ENCODE measurements around the gene TEKT1. TPM values are rescaled to one million over a fixed set of nuclear protein-coding genes. Genes with fewer than 3 reads are reported as not detected.
"Not testable (repeated sequence)": the region's sequence is repeated elsewhere in the genome, so short reads cannot be mapped to it uniquely, and the experiment has no call there.

The TEKT1 gene
- total RNA-seq, 1 donor, result not detected

DNA sequence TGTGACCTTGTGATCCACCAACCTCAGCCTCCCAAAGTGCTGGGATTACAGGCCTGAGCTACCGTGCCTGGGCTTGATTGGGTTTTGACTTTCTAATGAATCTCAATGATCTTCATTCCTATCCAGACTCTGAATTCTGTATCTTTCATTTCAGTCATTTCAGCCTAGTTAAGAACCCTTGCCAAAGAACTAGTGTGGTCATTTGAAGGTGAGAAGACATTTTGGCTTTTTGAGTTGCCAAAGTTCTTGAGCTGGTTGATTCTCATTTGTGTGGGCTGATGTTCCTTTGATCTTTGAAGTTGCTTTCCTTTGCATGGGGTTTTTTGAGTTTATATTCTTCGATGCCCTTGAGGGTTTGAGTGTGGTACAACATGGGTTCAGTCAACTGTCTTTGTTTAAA lies 30.6 kb upstream of the TEKT1 start:
- no peak for DNase-seq (ENCODE audit: low read depth)
- no peak overlapping the region for H3K4me3 ChIP-seq (ENCODE audit: low read depth, low read length)
- TF ChIP-seq, protein P1, sequence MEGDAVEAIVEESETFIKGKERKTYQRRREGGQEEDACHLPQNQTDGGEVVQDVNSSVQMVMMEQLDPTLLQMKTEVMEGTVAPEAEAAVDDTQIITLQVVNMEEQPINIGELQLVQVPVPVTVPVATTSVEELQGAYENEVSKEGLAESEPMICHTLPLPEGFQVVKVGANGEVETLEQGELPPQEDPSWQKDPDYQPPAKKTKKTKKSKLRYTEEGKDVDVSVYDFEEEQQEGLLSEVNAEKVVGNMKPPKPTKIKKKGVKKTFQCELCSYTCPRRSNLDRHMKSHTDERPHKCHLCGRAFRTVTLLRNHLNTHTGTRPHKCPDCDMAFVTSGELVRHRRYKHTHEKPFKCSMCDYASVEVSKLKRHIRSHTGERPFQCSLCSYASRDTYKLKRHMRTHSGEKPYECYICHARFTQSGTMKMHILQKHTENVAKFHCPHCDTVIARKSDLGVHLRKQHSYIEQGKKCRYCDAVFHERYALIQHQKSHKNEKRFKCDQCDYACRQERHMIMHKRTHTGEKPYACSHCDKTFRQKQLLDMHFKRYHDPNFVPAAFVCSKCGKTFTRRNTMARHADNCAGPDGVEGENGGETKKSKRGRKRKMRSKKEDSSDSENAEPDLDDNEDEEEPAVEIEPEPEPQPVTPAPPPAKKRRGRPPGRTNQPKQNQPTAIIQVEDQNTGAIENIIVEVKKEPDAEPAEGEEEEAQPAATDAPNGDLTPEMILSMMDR (IDR thresholded peaks at IDR 0.05; ENCODE audit: insufficient read depth, low read depth, low read length), result no peak

DNA sequence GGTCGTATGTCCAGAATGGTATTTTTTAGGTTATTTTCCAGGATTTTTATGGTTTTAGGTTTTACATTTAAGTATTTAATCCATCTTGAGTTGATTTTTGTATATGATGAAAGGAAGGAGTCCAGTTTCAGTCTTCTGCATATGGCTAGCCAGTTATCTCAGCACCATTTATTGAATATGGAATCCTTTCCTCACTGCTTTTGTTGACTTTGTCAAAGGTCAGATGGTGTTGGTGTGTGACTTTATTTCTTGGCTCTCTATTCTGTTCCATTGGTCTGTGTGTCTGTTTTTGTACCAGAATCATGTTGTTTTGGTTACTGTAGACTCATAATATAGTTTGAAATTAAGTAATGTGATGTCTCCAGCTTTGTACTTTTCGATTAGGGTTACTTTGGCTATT lies 26.4 kb upstream of the TEKT1 start:
- no peak overlapping the region for H3K4me3 ChIP-seq (ENCODE audit: low read depth, low read length)
- TF ChIP-seq, protein P1 (IDR thresholded peaks at IDR 0.05; ENCODE audit: insufficient read depth, low read depth, low read length), result no peak
- DNase-seq (ENCODE audit: low read depth), result no peak

DNA sequence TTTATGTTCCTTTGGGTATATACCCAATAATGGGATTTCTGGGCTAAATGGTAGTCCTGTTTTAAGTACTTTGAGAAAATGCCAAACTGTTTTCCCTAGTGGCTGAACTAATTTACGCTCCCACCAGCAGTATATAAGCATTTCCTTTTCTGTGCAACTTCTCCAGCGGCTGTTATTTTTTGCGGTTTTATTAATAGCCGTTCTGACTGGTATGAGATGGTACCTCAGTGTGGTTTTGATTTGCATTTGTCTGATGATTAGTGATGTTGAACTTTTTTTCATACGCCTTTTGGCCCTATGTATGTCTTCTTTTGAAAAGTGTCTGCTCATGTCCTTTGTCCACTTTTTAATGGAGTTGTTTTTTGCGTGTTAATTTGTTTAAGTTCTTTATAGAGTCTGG lies 25.8 kb upstream of the TEKT1 start:
- H3K4me3 ChIP-seq (ENCODE audit: low read depth, low read length), result no peak overlapping the region
- DNase-seq (ENCODE audit: low read depth), result no peak
- TF ChIP-seq, protein P1 (IDR thresholded peaks at IDR 0.05; ENCODE audit: insufficient read depth, low read depth, low read length), result no peak

DNA sequence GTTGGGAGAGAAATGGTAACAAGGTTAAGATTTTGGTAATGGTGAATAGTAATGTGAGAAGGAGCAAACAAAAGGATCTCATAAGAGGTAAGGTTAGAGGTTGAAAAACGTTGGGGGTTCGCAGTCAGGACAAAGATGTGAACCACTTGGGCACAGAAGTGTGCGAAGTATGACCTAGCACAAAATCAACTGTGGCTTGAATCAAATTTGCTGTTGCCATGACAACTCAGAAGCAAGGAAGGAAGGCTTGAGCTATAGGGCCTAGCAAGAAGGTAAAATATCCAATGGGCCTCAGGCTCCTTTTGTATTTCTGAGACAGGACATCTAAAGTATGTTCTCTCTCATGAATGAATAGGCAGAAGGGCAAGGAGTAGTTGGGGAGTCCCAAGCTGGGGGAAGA lies 24.5 kb upstream of the TEKT1 start:
- TF ChIP-seq, protein P1 (IDR thresholded peaks at IDR 0.05; ENCODE audit: insufficient read depth, low read depth, low read length), result no peak
- H3K4me3 ChIP-seq (ENCODE audit: low read depth, low read length), result no peak overlapping the region
- no peak for DNase-seq (ENCODE audit: low read depth)

DNA sequence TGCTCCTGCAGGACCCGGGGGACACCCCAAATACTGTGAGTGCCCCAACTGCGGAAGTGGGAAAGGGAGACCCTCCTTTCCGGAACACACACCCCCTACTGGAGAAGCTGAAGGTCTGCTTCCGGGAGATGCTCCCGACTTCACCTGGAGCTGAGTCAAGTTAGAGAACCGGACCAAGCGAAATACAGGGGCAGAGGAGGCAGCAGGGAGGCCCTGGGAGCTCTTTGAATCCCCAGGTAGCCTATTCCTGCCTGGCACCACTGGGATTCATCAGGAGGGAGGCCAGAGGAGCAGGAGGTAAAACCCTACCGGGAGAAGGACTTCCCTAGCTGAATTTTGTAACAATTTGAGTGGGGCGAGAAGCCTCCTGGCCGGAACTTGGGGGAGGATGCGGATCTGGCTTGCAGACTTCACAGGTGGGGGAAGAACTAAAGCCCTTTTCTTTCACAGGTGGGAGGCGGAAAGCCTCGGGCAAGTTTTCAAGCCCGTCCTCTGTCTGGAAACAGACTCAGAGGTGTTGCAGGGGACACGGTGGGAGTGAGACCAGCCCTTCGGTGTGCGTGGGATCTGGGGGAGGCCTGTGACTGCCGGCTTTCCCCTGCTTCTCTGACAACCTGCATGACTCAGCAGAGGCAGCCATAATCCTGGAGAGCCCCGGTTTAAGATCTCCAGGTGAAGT lies 22.4 kb upstream of the TEKT1 start:
- no peak overlapping the region for H3K4me3 ChIP-seq (ENCODE audit: low read depth, low read length)
- TF ChIP-seq, protein P1 (IDR thresholded peaks at IDR 0.05; ENCODE audit: insufficient read depth, low read depth, low read length), result peak; percentile 24
- no peak for DNase-seq (ENCODE audit: low read depth)

DNA sequence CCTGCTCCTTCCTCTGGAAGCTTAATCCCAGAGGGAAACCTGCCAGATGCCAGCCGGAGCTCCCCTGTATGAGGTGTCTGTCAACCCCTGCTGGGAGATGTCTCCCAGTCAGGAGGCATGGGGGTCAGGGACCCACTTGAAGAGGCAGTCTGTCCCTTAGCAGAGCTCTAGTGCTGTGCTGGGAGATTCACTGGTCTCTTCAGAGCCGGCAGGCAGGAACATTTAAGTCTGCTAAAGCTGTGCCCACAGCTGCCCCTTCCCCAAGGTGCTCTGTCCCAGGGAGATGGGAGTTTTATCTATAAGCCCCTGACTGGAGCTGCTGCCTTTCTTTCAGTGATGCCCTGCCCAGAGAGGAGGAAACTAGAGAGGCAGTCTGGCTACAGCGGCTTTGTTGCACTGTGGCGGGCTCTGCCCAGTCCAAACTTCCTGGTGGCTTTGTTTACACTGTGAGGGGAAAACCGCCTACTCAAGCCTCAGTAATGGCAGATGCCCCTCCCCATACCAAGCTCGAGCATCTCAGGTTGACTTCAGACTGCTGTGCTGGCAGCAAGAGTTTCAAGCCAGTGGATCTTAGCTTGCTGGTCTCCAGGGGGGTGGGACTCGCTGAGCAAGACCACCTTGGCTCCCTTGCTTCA lies 17.1 kb upstream of the TEKT1 start:
- not testable (repeated sequence) for DNase-seq (ENCODE audit: low read depth); H3K4me3 ChIP-seq (ENCODE audit: low read depth, low read length)

DNA sequence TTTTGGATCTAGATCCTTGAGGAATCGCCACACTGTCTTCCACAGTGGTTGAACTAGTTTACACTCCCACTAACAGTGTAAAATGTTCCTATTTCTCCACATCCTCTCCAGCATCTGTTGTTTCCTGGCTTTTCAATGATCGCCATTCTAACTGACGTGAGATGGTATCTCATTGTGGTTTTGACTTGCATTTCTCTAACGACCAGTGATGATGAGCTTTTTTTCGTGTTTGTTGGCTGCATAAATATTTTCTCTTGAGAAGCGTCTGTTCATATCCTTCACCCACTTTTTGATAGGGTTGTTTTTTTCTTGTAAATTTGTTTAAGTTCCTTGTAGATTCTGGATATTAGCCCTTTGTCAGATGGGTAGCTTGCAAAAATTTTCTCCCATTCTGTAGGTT lies 14.6 kb upstream of the TEKT1 start:
- DNase-seq (ENCODE audit: low read depth); H3K4me3 ChIP-seq (ENCODE audit: low read depth, low read length): not testable (repeated sequence)

DNA sequence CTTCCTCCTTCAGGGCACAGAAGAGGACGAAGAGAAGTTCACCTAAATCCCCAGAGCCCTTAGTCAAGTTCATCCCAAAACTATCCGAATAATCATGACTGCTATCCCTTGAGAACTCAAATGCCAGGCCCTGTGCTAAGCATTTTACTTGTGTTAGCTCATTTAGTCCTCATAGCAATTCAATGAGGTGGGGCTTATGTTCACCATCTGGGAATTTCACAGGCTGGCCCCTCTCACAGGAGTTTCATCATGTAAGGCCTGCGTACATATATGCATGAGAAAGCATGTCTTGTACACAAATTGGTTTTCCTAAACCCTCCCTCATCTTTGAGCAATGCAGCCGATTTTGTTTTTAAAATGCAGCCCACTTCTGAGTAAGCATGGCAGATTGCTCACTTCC lies 12.9 kb upstream of the TEKT1 start:
- H3K4me3 ChIP-seq (ENCODE audit: low read depth, low read length); DNase-seq (ENCODE audit: low read depth): not testable (repeated sequence)
